Small intestine (tissue), 7 donors: ENCODE data around the gene LRP1B. TPM values are rescaled to one million over a fixed set of nuclear protein-coding genes. Genes with fewer than 3 reads are reported as not detected.

Source experiments
- DNase-seq, 2 donors: peaks; one replicate each; pipeline versions ENCODE4 v3.0.0 to v3.0.0-alpha.2; 2013
- FAIRE-seq: peaks from 2 replicates; lab custom pipeline; 2012; peaks lifted over from hg19 to GRCh38; lab: Jason Lieb, UNC
- H3K27ac ChIP-seq, 3 donors: one replicate each; pipeline ENCODE4 v1.5.1; 2013; ENCODE audit warnings: low read length in 2 of 3, mild to moderate bottlenecking in 2 of 3, control low read depth in 1 of 3, inconsistent platforms in 1 of 3, low read depth in 1 of 3, moderate library complexity in 1 of 3
- H3K27me3 ChIP-seq, 3 donors: one replicate each; pipeline ENCODE4 v1.6.1; 2013; ENCODE audit warnings: low read length in 3 of 3, inconsistent platforms in 1 of 3; ENCODE audit not compliant: control insufficient read depth in 3 of 3, insufficient read depth in 3 of 3
- H3K36me3 ChIP-seq, 3 donors: one replicate each; pipeline ENCODE4 v1.6.1; 2013; ENCODE audit warnings: low read length in 3 of 3, inconsistent platforms in 1 of 3, low read depth in 1 of 3, mild to moderate bottlenecking in 1 of 3, moderate library complexity in 1 of 3; ENCODE audit not compliant: control insufficient read depth in 3 of 3, insufficient read depth in 2 of 3
- H3K4me1 ChIP-seq, 3 donors: one replicate each; pipeline ENCODE4 v1.6.1; 2013; ENCODE audit warnings: low read length in 2 of 3, inconsistent platforms in 1 of 3, low read depth in 1 of 3, mild to moderate bottlenecking in 1 of 3, moderate library complexity in 1 of 3; ENCODE audit not compliant: control insufficient read depth in 3 of 3, insufficient read depth in 2 of 3
- H3K4me3 ChIP-seq, 3 donors: one replicate each; pipeline ENCODE4 v1.5.1; 2013; ENCODE audit warnings: low read length in 3 of 3, control low read depth in 1 of 3, inconsistent platforms in 1 of 3, low read depth in 1 of 3, mild to moderate bottlenecking in 1 of 3, moderate library complexity in 1 of 3
- H3K9me3 ChIP-seq, 2 donors: one replicate each; pipeline ENCODE4 v1.6.1; 2013; ENCODE audit warnings: low read depth in 1 of 2, low read length in 1 of 2; ENCODE audit not compliant: control insufficient read depth in 2 of 2, insufficient read depth in 1 of 2
- WGBS, 3 donors: extraction: QIAGEN DNeasy Blood & Tissue Kit; methylation state at CpG; one replicate each; pipeline ENCODE4 v1.1.7; 2013; 5-methylcytosine and 5-hydroxymethylcytosine counted together
- polyA plus RNA-seq, 4 donors: library from polyadenylated mRNA; stranded (reverse) in 3 of 4; unstranded in 1 of 4; fragments of 200-250 nt in 3 of 4; fragments of 120-200 nt in 1 of 4; gene quantifications; one replicate each; pipeline versions ENCODE4 v1.2.1 to v1.2.3, GENCODE V29; 2013
- donor health status: healthy with polysubstance abuse.
- donor health status: control.
- donor health status: control.
- donor health status: Bipolar disorder and iron deficiency.
- donor health status: healthy.

Gene LRP1B
- polyA plus RNA-seq, 4 donors, result 0.07 to 0.64 TPM; not detected in 2

- no peak overlapping the region for H3K4me3 ChIP-seq
- H3K36me3 ChIP-seq, result no peaks in the 10 kb centered on the region
- no peaks in the 10 kb centered on the region for H3K9me3 ChIP-seq
- DNase-seq, result no peak
- H3K27ac ChIP-seq, result no peak overlapping the region
- H3K27me3 ChIP-seq, result no peaks in the 10 kb centered on the region
- no peak for FAIRE-seq
- no peaks in the 10 kb centered on the region for H3K4me1 ChIP-seq
Observed at GRCh38 chr2:140943867-140944266, 1186.9 kb downstream of the LRP1B start.

- Histone ChIP-seq H3K27ac (no peak overlapping the region), H3K4me1 (no peaks in the 10 kb centered on the region), H3K36me3 (no peaks in the 10 kb centered on the region), H3K9me3 (no peaks in the 10 kb centered on the region), H3K27me3 (no peaks in the 10 kb centered on the region), H3K4me3 (no peak overlapping the region)
- DNase-seq, result no peak
- FAIRE-seq, result no peak
- WGBS, 3 donors, result 60 to 87% (median 78%) methylated on average over 2 of the region's 2 CpGs
Observed at GRCh38 chr2:140942284-140942683, 1188.5 kb downstream of the LRP1B start.

GRCh38 chr2:140929849-140930248 is 1201.0 kb downstream of the LRP1B start:
- 67 to 81% (median 77%) methylated on average over 5 of the region's 5 CpGs for WGBS, 3 donors
- no peak for DNase-seq
- no peak for FAIRE-seq

GRCh38 chr2:140918426-140918825 is 1212.4 kb downstream of the LRP1B start:
- no peaks in the 10 kb centered on the region for H3K27me3 ChIP-seq
- H3K4me3 ChIP-seq, result no peak overlapping the region
- H3K4me1 ChIP-seq, result no peaks in the 10 kb centered on the region
- 74 to 76% (median 76%) methylated on average over 3 of the region's 3 CpGs for WGBS, 3 donors
- no peak for DNase-seq
- no peak overlapping the region for H3K27ac ChIP-seq
- H3K9me3 ChIP-seq, result no peaks in the 10 kb centered on the region
- no peaks in the 10 kb centered on the region for H3K36me3 ChIP-seq
- FAIRE-seq, result no peak

More at GRCh38 chr2:140929849-140930248, 1201.0 kb downstream of the LRP1B start:
- Histone ChIP-seq H3K9me3 (no peaks in the 10 kb centered on the region), H3K36me3 (no peaks in the 10 kb centered on the region), H3K27me3 (no peaks in the 10 kb centered on the region), H3K4me1 (no peaks in the 10 kb centered on the region), H3K27ac (no peak overlapping the region), H3K4me3 (no peak overlapping the region)

GRCh38 chr2:140916410-140916809 is 1214.4 kb downstream of the LRP1B start:
- Histone ChIP-seq H3K27ac (no peak overlapping the region), H3K9me3 (no peaks in the 10 kb centered on the region), H3K4me3 (no peak overlapping the region), H3K27me3 (no peaks in the 10 kb centered on the region), H3K36me3 (no peaks in the 10 kb centered on the region), H3K4me1 (no peaks in the 10 kb centered on the region)
- FAIRE-seq (no peak), DNase-seq (no peak)

GRCh38 chr2:140910683-140911082 is 1220.1 kb downstream of the LRP1B start:
- DNase-seq (no peak), FAIRE-seq (no peak)
- no peak overlapping the region for H3K4me3 ChIP-seq
- H3K9me3 ChIP-seq, result no peaks in the 10 kb centered on the region
- H3K27ac ChIP-seq, result no peak overlapping the region
- H3K4me1 ChIP-seq, result no peaks in the 10 kb centered on the region
- no peaks in the 10 kb centered on the region for H3K27me3 ChIP-seq
- no peaks in the 10 kb centered on the region for H3K36me3 ChIP-seq

- 27 to 45% (median 30%) methylated on average over 6 of the region's 6 CpGs for WGBS, 3 donors
- Histone ChIP-seq H3K4me3 (peak overlapping the region in 1 of 3 donors; percentile 1), H3K4me1 (no peaks in the 10 kb centered on the region), H3K27me3 (no peaks in the 10 kb centered on the region), H3K36me3 (no peaks in the 10 kb centered on the region), H3K27ac (no peak overlapping the region), H3K9me3 (no peaks in the 10 kb centered on the region)
- DNase-seq (no peak), FAIRE-seq (no peak)
Observed at GRCh38 chr2:140905083-140905781, 1225.6 kb downstream of the LRP1B start.

- no peak overlapping the region for H3K27ac ChIP-seq
Observed at GRCh38 chr2:140895378-140895777, 1235.4 kb downstream of the LRP1B start.

GRCh38 chr2:140893685-140894084 is 1237.1 kb downstream of the LRP1B start:
- no peaks in the 10 kb centered on the region for H3K9me3 ChIP-seq
- FAIRE-seq, result no peak
- 68 to 79% (median 75%) methylated on average over 4 of the region's 4 CpGs for WGBS, 3 donors

More at GRCh38 chr2:140895378-140895777, 1235.4 kb downstream of the LRP1B start:
- no peaks in the 10 kb centered on the region for H3K27me3 ChIP-seq
- DNase-seq (no peak), FAIRE-seq (no peak)
- WGBS, 3 donors, result 66 to 82% (median 69%) methylated on average over 9 of the region's 9 CpGs
- H3K36me3 ChIP-seq, result no peaks in the 10 kb centered on the region
- no peaks in the 10 kb centered on the region for H3K9me3 ChIP-seq
- H3K4me3 ChIP-seq, result no peak overlapping the region
- no peaks in the 10 kb centered on the region for H3K4me1 ChIP-seq

More at GRCh38 chr2:140893685-140894084, 1237.1 kb downstream of the LRP1B start:
- Histone ChIP-seq H3K4me1 (no peaks in the 10 kb centered on the region), H3K36me3 (no peaks in the 10 kb centered on the region), H3K27me3 (no peaks in the 10 kb centered on the region), H3K4me3 (no peak overlapping the region), H3K27ac (no peak overlapping the region)
- DNase-seq, result no peak
